ENCODE data around the gene DCTN3.
A peak's percentile ranks its signal among the peaks of the same experiment; 100 is the strongest.

DCTN3 gene

DNA sequence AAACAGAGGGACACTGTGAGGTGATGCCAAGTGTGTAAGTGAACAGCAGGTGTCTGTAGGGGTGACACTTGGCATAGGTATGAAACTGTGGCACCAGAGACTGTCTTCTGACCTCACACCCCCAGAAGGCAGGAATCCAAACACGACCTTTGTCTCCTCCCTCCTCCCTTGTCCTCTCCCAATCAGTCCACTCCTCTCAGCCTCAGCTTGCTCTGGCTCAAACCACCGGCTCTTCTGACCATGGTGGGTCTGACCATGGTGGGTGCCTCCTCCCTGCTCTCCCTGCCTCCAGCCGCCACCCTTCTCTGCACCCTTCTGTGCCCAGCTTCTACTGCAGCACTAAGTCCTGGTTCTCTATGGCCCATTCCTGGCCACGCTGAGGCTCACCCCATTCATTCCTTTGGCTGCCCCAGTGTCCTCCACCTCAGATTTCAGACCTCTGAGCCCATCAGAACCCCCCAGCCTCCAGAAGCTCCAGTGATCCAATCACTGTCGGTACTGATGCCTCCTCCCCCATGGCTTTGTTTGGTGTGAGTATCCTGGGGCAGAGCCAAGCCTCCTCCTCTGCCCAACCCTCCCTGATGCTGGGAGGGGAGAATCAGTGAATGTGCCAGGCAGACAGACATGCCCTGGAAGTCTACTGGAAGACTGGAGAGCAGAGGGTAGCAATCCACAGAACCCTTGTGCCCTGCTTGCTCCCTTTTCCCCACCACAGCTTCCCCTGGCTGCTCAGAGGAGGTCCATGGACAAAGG lies 10.3 kb upstream of the DCTN3 start:
- in situ Hi-C loops (cut with MboI; ENCODE audit: low pct_unique_long_range_greater_than_20kb, low sequenced_read_pairs, unreplicated experiment), result no loop called here
- DNase-seq (ENCODE audit: low spot score), result no peak

DNA sequence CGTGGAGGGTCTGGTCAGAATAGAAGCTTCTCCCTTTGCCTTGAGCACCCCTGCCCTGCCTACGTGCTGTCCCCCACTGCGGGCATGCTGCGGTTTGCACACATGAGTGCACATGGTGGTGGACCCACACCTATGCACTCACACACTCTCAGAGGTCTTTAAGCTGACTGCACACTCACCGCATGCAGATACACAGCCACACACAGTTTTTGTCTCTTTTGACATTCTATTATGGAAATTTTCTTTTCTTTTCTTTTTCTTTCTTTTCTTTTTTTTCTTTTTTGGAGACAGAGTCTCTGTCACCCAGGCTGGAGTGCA lies 9.2 kb upstream of the DCTN3 start:
- in situ Hi-C loops (cut with MboI; ENCODE audit: low pct_unique_long_range_greater_than_20kb, low sequenced_read_pairs, unreplicated experiment), result no loop called here
- TF ChIP-seq, protein P1, sequence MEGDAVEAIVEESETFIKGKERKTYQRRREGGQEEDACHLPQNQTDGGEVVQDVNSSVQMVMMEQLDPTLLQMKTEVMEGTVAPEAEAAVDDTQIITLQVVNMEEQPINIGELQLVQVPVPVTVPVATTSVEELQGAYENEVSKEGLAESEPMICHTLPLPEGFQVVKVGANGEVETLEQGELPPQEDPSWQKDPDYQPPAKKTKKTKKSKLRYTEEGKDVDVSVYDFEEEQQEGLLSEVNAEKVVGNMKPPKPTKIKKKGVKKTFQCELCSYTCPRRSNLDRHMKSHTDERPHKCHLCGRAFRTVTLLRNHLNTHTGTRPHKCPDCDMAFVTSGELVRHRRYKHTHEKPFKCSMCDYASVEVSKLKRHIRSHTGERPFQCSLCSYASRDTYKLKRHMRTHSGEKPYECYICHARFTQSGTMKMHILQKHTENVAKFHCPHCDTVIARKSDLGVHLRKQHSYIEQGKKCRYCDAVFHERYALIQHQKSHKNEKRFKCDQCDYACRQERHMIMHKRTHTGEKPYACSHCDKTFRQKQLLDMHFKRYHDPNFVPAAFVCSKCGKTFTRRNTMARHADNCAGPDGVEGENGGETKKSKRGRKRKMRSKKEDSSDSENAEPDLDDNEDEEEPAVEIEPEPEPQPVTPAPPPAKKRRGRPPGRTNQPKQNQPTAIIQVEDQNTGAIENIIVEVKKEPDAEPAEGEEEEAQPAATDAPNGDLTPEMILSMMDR (IDR thresholded peaks at IDR 0.05; ENCODE audit: extremely low read depth, insufficient read depth, missing control alignments), result no peak
- DNase-seq (ENCODE audit: low spot score), result no peak

More for the DNA sequence above, 10.3 kb upstream of the DCTN3 start:
- TF ChIP-seq, protein P1 (IDR thresholded peaks at IDR 0.05; ENCODE audit: extremely low read depth, insufficient read depth, missing control alignments), result no peak

DNA sequence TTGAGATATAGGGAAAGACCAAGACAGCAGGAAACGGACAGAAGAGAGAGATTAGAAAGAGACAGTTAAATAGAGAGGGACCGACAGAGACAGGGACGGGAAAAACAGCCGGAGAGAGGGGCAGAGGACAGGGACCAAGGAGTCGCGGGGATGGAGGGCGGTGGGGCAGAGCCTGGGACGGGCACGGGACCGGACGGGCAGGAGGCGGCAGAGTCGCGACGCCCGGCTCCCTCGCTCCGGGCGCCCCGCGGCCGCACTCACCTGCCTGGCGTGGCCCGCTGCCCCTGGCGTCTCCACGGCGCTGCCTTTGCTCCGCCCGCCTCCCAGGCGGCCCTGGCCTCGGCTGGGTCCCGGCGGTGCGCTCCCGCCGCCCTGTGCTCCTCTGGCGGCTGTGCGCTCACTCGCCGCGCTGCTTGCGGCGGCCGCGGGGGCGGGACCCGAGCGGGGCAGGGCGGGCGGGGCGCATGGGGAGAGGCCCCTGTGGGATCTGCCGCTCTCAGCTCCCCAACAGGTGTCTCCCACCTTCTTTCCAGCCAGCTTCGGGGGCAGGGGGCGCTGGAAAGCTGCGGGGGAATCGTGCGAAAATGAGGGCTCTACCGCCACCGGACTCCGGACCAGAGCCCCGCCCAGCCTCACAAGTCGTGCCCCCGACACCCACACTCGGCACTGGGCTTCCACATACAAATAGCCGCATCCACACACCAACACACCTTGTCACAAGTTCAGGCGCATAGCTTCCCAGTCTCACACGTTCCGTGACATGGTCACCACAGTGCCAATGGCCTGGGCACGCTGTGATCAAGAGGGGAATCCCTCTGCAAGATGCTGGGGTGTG lies 8.6 kb upstream of the DCTN3 start, which contains the start of gene ARID3C:
Gene ARID3C (minus strand): TSS at position 411 of the 835 bp plus-strand sequence. CDS start 1,052 bp downstream, outside the sequence.
- in situ Hi-C loops (cut with MboI; ENCODE audit: low pct_unique_long_range_greater_than_20kb, low sequenced_read_pairs, unreplicated experiment), result no loop called here
- DNase-seq (ENCODE audit: low spot score), result peak; percentile 65
- TF ChIP-seq, protein P1 (IDR thresholded peaks at IDR 0.05; ENCODE audit: extremely low read depth, insufficient read depth, missing control alignments), result peak; percentile 14

DNA sequence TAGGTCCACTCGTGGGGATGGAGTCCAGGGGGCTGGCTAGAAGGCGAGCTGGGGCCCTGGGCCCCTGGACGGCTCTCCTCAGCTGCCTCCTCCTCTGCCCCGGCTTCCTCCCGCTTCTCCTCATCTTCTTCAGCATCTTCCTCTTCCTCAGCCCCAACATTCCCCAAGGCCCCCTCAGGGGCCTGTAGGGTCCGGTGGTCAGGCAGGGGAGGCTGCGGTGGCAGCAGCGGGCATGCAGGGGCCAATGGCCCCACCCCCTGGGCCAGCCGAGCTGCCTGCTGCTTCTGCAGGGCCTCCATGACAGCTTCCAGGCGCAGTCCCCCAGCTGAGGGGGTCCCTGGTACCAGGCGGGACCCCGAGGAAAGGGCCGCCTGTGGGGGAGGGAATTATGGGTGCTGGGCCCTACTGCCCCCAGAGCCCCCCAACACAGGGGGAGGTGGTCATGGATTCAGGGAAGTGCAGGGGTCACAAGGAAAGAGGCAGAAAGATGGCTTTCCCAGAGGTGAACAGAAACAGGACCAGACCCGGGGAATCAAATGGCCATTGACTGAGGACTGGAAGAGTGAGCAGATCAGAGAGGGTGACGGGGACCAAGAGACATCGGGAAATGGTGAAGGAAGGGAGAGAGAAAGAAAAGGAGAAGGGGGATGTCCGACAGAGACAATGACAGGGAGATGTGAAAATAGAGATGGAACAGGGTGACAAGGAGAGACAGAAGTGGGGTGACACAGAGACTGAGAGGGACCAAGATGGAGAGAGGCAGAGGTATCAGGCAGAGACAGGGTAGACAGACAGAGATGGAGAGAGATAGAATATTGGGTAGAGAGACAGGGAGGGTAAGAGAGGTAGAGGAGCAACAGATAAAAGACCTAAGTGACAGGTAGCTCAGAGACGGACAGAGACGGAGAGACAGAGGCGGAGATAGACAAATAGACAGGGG lies 7.7 kb upstream of the DCTN3 start:
- no peak for DNase-seq (ENCODE audit: low spot score)
- TF ChIP-seq, protein P1 (IDR thresholded peaks at IDR 0.05; ENCODE audit: extremely low read depth, insufficient read depth, missing control alignments), result no peak
- in situ Hi-C loops (cut with MboI; ENCODE audit: low pct_unique_long_range_greater_than_20kb, low sequenced_read_pairs, unreplicated experiment), result no loop called here

DNA sequence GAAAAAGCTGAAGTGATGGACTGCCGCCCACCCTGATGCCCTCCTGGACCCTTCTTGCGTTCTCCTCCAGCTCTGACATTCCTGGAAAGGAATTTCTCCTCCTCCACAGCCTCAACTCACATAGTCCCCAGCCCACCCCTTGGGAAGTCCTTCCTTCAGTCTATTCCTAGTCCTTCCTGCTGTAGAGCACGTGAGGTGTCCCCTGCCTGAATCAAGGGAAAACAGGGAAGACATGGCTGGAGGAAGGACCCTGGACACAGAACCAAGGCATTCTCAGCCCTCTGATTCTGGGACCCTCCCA lies 4.8 kb upstream of the DCTN3 start:
- in situ Hi-C loops (cut with MboI; ENCODE audit: low pct_unique_long_range_greater_than_20kb, low sequenced_read_pairs, unreplicated experiment), result no loop called here
- no peak for DNase-seq (ENCODE audit: low spot score)
- TF ChIP-seq, protein P1 (IDR thresholded peaks at IDR 0.05; ENCODE audit: extremely low read depth, insufficient read depth, missing control alignments), result no peak
